Osteoblast (primary cell): ENCODE results near the gene ELMO1. TPM values are rescaled to one million over a fixed set of nuclear protein-coding genes. Genes with fewer than 3 reads are reported as not detected.

Source experiments
- DNase-seq: peaks from one replicate; pipeline ENCODE4 v3.0.0; 2011; ENCODE audit warnings: low spot score, mixed read lengths; ENCODE audit not compliant: insufficient read length; ENCODE audit errors: missing footprints
- H2AFZ ChIP-seq: 2 replicates; pipeline ENCODE4 v1.6.0; 2011; ENCODE audit warnings: mild to moderate bottlenecking, low read length
- H3K27ac ChIP-seq: 2 replicates; pipeline ENCODE4 v1.5.1; 2011; ENCODE audit warnings: mild to moderate bottlenecking, low read depth, low read length, moderate library complexity
- H3K27me3 ChIP-seq: 2 replicates; pipeline ENCODE4 v1.6.0; 2012; ENCODE audit warnings: mild to moderate bottlenecking, control low read depth, inconsistent platforms, low read length, moderate library complexity; ENCODE audit not compliant: insufficient read depth
- H3K36me3 ChIP-seq: 2 replicates; pipeline ENCODE4 v1.5.1; 2011; ENCODE audit warnings: mild to moderate bottlenecking, low read length, control low read depth, moderate library complexity; ENCODE audit not compliant: insufficient read depth
- H3K4me1 ChIP-seq: 2 replicates; pipeline ENCODE4 v1.5.1; 2011; ENCODE audit warnings: mild to moderate bottlenecking, low read length, control low read depth, moderate library complexity; ENCODE audit not compliant: insufficient read depth
- H3K4me2 ChIP-seq: 2 replicates; pipeline ENCODE4 v1.6.0; 2011; ENCODE audit warnings: mild to moderate bottlenecking, low read length; ENCODE audit not compliant: insufficient read depth
- H3K4me3 ChIP-seq: fragments of 200-600 bp; sonication (generic); 3 replicates; pipeline ENCODE4 v1.5.1; 2012; ENCODE audit warnings: mild to moderate bottlenecking, low read length, inconsistent platforms; ENCODE audit not compliant: insufficient read depth
- H3K79me2 ChIP-seq: 2 replicates; pipeline ENCODE4 v1.6.0; 2012; ENCODE audit warnings: mild to moderate bottlenecking, low read length, control low read depth, inconsistent platforms; ENCODE audit not compliant: insufficient read depth
- H3K9me3 ChIP-seq: 2 replicates; pipeline ENCODE4 v1.5.1; 2011; ENCODE audit warnings: low read depth, low read length, control low read depth
- H4K20me1 ChIP-seq: 2 replicates; pipeline ENCODE4 v1.6.0; 2012; ENCODE audit warnings: mild to moderate bottlenecking, low read length, control low read depth; ENCODE audit not compliant: insufficient read depth
- CTCF ChIP-seq: IDR thresholded peaks from 2 replicates; pipeline ENCODE4 v1.5.1; 2011; ENCODE audit warnings: mild to moderate bottlenecking, low read depth, low read length, moderate library complexity; ENCODE audit errors: extremely low read depth
- total RNA-seq: library from RNA; depleted of rRNA; stranded (reverse); fragments of >200 nt; gene quantifications from 2 replicates; pipeline ENCODE4 v1.2.3, GENCODE V29; 2012

ELMO1 gene
- total RNA-seq, 1 donor: 2.2 TPM

- no peak overlapping the region for H3K27ac ChIP-seq
- H3K79me2 ChIP-seq: no peaks in the 10 kb centered on the region
- H3K4me1 ChIP-seq: no peaks in the 10 kb centered on the region
- H3K27me3 ChIP-seq: no peaks in the 10 kb centered on the region
- peaks cover 3% of the 10 kb centered on the region for H3K9me3 ChIP-seq
- H3K36me3 ChIP-seq: no peaks in the 10 kb centered on the region
- H4K20me1 ChIP-seq: no peaks in the 10 kb centered on the region
- H3K4me3 ChIP-seq: no peak overlapping the region
- H3K4me2 ChIP-seq: no peak overlapping the region
- H2AFZ ChIP-seq: no peak overlapping the region
- DNase-seq: no peak
- TF ChIP-seq CTCF: no peak
Observed at GRCh38 chr7:37357637-37357996, 91.0 kb downstream of the ELMO1 start.

GRCh38 chr7:37356911-37357636, 91.6 kb downstream of the ELMO1 start:
- no peaks in the 10 kb centered on the region for H3K4me1 ChIP-seq

GRCh38 chr7:37354656-37355131, 94.0 kb downstream of the ELMO1 start:
- Histone ChIP-seq H4K20me1 (no peaks in the 10 kb centered on the region), H3K4me3 (no peak overlapping the region), H3K27ac (no peak overlapping the region), H3K36me3 (no peaks in the 10 kb centered on the region), H3K27me3 (no peaks in the 10 kb centered on the region), H3K4me2 (no peak overlapping the region), H3K9me3 (peaks cover 3% of the 10 kb centered on the region), H2AFZ (no peak overlapping the region), H3K4me1 (no peaks in the 10 kb centered on the region), H3K79me2 (no peaks in the 10 kb centered on the region)
- DNase-seq: no peak
- no peak for TF ChIP-seq CTCF

More at GRCh38 chr7:37356911-37357636, 91.6 kb downstream of the ELMO1 start:
- no peak for TF ChIP-seq CTCF
- H3K27me3 ChIP-seq: no peaks in the 10 kb centered on the region
- H3K9me3 ChIP-seq: peaks cover 3% of the 10 kb centered on the region
- no peaks in the 10 kb centered on the region for H3K36me3 ChIP-seq
- H4K20me1 ChIP-seq: no peaks in the 10 kb centered on the region
- no peak overlapping the region for H3K27ac ChIP-seq
- H3K4me3 ChIP-seq: no peak overlapping the region
- H3K4me2 ChIP-seq: no peak overlapping the region
- DNase-seq: no peak
- H2AFZ ChIP-seq: no peak overlapping the region
- no peaks in the 10 kb centered on the region for H3K79me2 ChIP-seq

GRCh38 chr7:37353949-37354655, 94.6 kb downstream of the ELMO1 start:
- Histone ChIP-seq H3K4me2 (no peak overlapping the region), H3K4me1 (no peaks in the 10 kb centered on the region), H3K36me3 (no peaks in the 10 kb centered on the region), H3K9me3 (peaks cover 3% of the 10 kb centered on the region), H3K27ac (no peak overlapping the region), H4K20me1 (no peaks in the 10 kb centered on the region), H3K79me2 (no peaks in the 10 kb centered on the region), H2AFZ (no peak overlapping the region), H3K4me3 (no peak overlapping the region), H3K27me3 (no peaks in the 10 kb centered on the region)
- no peak for TF ChIP-seq CTCF
- DNase-seq: no peak
